IMR-90 (cell line): Measurements from ENCODE around the gene MLST8. TPM values are rescaled to one million over a fixed set of nuclear protein-coding genes. Genes with fewer than 3 reads are reported as not detected.

Experiments
- ATAC-seq: fragments of 200-7000 bp; cut with Tn5 transposase; 2 replicates; pipeline ENCODE4 v1.9.1; 2020; ENCODE audit warnings: low read depth, mild to moderate bottlenecking, moderate library complexity
- BruUV-seq: library from RNA; stranded (reverse); fragments of 400-500 nt; replicated peaks from 2 replicates; lab custom pipeline; 2021; lab: Mats Ljungman, UMichigan
- CTCF ChIA-PET: fragments of 300-600 bp; formaldehyde crosslinking; extraction: SDS; loops from one replicate; lab custom pipeline; 2021; ENCODE audit warnings: antibody characterized with exemption; lab: Yijun Ruan, JAX
- POLR2A ChIA-PET: fragments of 300-600 bp; sonication (Branson Sonifier 250); formaldehyde crosslinking; loops from one replicate; lab custom pipeline; 2022; ENCODE audit warnings: antibody characterized with exemption; ENCODE audit not compliant: unreplicated experiment; lab: Charles Lee
- DNase-seq: peaks from one replicate; pipeline ENCODE4 v3.0.0; 2013
- H2AFZ ChIP-seq: replicated peaks from 2 replicates; pipeline ENCODE3; 2013; ENCODE audit warnings: low read length, mild to moderate bottlenecking; ENCODE audit not compliant: poor library complexity
- H2AK5ac ChIP-seq: 2 replicates; pipeline ENCODE4 v1.6.1; 2013; ENCODE audit warnings: low read depth, low read length, inconsistent platforms
- H2AK9ac ChIP-seq: replicated peaks from 2 replicates; pipeline ENCODE3; 2013; ENCODE audit warnings: mild to moderate bottlenecking, low read depth, low read length, moderate library complexity; ENCODE audit not compliant: poor library complexity
- H2BK120ac ChIP-seq: 2 replicates; pipeline ENCODE4 v1.6.1; 2013; ENCODE audit warnings: low read depth, low read length, inconsistent platforms
- H2BK15ac ChIP-seq: 3 replicates; pipeline ENCODE4 v1.6.1; 2013; ENCODE audit warnings: low read depth, low read length, inconsistent platforms
- H2BK20ac ChIP-seq: 2 replicates; pipeline ENCODE4 v1.6.1; 2013; ENCODE audit warnings: low read depth, mild to moderate bottlenecking, inconsistent platforms, low read length, moderate library complexity
- H2BK5ac ChIP-seq: 2 replicates; pipeline ENCODE4 v1.6.1; 2013; ENCODE audit warnings: mild to moderate bottlenecking, low read depth, low read length, inconsistent platforms; ENCODE audit not compliant: poor library complexity, severe bottlenecking
- H3K14ac ChIP-seq: replicated peaks from 2 replicates; pipeline ENCODE4 v1.6.1; 2013; ENCODE audit warnings: low read depth, low read length, inconsistent platforms
- H3K18ac ChIP-seq: 2 replicates; pipeline ENCODE4 v1.6.1; 2013; ENCODE audit warnings: low read depth, low read length, control low read depth
- H3K23ac ChIP-seq: 2 replicates; pipeline ENCODE4 v1.6.1; 2013; ENCODE audit warnings: low read depth, low read length, inconsistent platforms
- H3K27ac ChIP-seq: 2 replicates; pipeline ENCODE4 v1.5.1; 2013; ENCODE audit warnings: mild to moderate bottlenecking, control low read depth, low read length; ENCODE audit not compliant: insufficient read depth
- H3K27me3 ChIP-seq: 2 replicates; pipeline ENCODE4 v1.6.1; 2013; ENCODE audit warnings: low read length; ENCODE audit not compliant: control insufficient read depth, insufficient read depth
- H3K36me3 ChIP-seq: 2 replicates; pipeline ENCODE4 v1.6.1; 2013; ENCODE audit warnings: low read length, mixed read lengths; ENCODE audit not compliant: control insufficient read depth, insufficient read depth
- H3K4ac ChIP-seq: 2 replicates; pipeline ENCODE4 v1.6.1; 2013; ENCODE audit warnings: low read depth, low read length, inconsistent platforms
- H3K4me1 ChIP-seq: 2 replicates; pipeline ENCODE4 v1.6.1; 2013; ENCODE audit warnings: low read length, mixed read lengths; ENCODE audit not compliant: control insufficient read depth, insufficient read depth
- H3K4me2 ChIP-seq: 2 replicates; pipeline ENCODE4 v1.6.1; 2013; ENCODE audit warnings: low read depth, mild to moderate bottlenecking, control low read depth, low read length, moderate library complexity
- H3K4me3 ChIP-seq: 2 replicates; pipeline ENCODE4 v1.5.1; 2013; ENCODE audit warnings: low read depth, mild to moderate bottlenecking, control low read depth, low read length, moderate library complexity; ENCODE audit not compliant: insufficient read depth
- H3K56ac ChIP-seq: 2 replicates; pipeline ENCODE4 v1.6.1; 2013; ENCODE audit warnings: low read length, inconsistent platforms; ENCODE audit not compliant: insufficient read depth; ENCODE audit errors: extremely low read depth
- H3K79me1 ChIP-seq, 2 experiments: 2 replicates each; pipeline ENCODE4 v1.6.1; 2013; ENCODE audit warnings: low read length in 2 of 2, inconsistent platforms in 1 of 2, low read depth in 1 of 2
- H3K9ac ChIP-seq: 2 replicates; pipeline ENCODE4 v1.6.1; 2013; ENCODE audit warnings: low read depth, low read length, control low read depth
- H3K9me1 ChIP-seq: 2 replicates; pipeline ENCODE4 v1.6.1; 2013; ENCODE audit warnings: low read length, inconsistent platforms; ENCODE audit not compliant: insufficient read depth
- H3K9me3 ChIP-seq: 2 replicates; pipeline ENCODE4 v1.6.1; 2013; ENCODE audit warnings: low read length; ENCODE audit not compliant: control insufficient read depth, insufficient read depth
- H4K20me1 ChIP-seq: 2 replicates; pipeline ENCODE4 v1.6.1; 2013; ENCODE audit warnings: low read length, inconsistent platforms; ENCODE audit not compliant: insufficient read depth
- H4K5ac ChIP-seq: 2 replicates; pipeline ENCODE4 v1.6.1; 2013; ENCODE audit warnings: mild to moderate bottlenecking, low read depth, low read length, control low read depth
- H4K8ac ChIP-seq, 2 experiments: 2 replicates each; pipeline ENCODE4 v1.6.1; 2013; ENCODE audit warnings: low read depth in 2 of 2, low read length in 2 of 2, control low read depth in 1 of 2, inconsistent platforms in 1 of 2
- H4K91ac ChIP-seq: 2 replicates; pipeline ENCODE4 v1.6.1; 2013; ENCODE audit warnings: low read depth, low read length, inconsistent platforms; ENCODE audit not compliant: insufficient read depth
- CEBPB ChIP-seq: IDR thresholded peaks from 2 replicates; pipeline ENCODE4 v1.6.1; 2012; ENCODE audit warnings: low read depth, low read length, improper control_type of control experiment
- MAFK ChIP-seq: IDR thresholded peaks from 2 replicates; pipeline ENCODE4 v1.6.1; 2012; ENCODE audit warnings: low read depth, low read length, improper control_type of control experiment
- MAZ ChIP-seq: IDR thresholded peaks from 2 replicates; pipeline ENCODE4 v1.6.1; 2012; ENCODE audit warnings: low read depth, mild to moderate bottlenecking, low read length, improper control_type of control experiment, moderate library complexity, borderline replicate concordance
- POLR2A ChIP-seq: IDR thresholded peaks from 2 replicates; pipeline ENCODE4 v1.6.1; 2012; ENCODE audit warnings: mild to moderate bottlenecking, low read depth, low read length
- RAD21 ChIP-seq: IDR thresholded peaks from 2 replicates; pipeline ENCODE4 v1.6.1; 2012; ENCODE audit warnings: low read length, improper control_type of control experiment
- RFX5 ChIP-seq: IDR thresholded peaks from 2 replicates; pipeline ENCODE4 v1.8.0; 2012; ENCODE audit warnings: low read depth, mild to moderate bottlenecking, low read length, moderate library complexity
- WGBS, 2 experiments: methylation state at CpG; one replicate each; pipeline versions ENCODE4 v1.1.5 to v1.1.7; 2013; ENCODE audit warnings: missing lambda C conversion rate in 2 of 2; ENCODE audit not compliant: insufficient read length in 1 of 2; ENCODE audit errors: extremely low coverage in 2 of 2; 5-methylcytosine and 5-hydroxymethylcytosine counted together
- dilution Hi-C: fragments of 300-500 bp; cut with HindIII; formaldehyde crosslinking; loops from one replicate; pipeline ENCODE4 v1.14.3; 2018; ENCODE audit warnings: low sequenced_read_pairs; ENCODE audit not compliant: unreplicated experiment
- in situ Hi-C: fragments of 300-500 bp; cut with MboI; formaldehyde crosslinking; loops from 3 replicates; pipeline ENCODE4 v1.14.3; 2019; ENCODE audit warnings: low sequenced_read_pairs, inconsistent platforms, mixed read lengths
- intact Hi-C: fragments of 100-400 bp; cut with micrococcal nuclease; formaldehyde crosslinking; loops from 2 replicates; pipeline ENCODE4 v1.10.0; 2022
- polyA plus RNA-seq, 3 experiments: library from polyadenylated mRNA; depleted of rRNA; stranded (reverse); fragments of >200 nt; gene quantifications; 2 replicates each; pipeline ENCODE4 v1.2.3, GENCODE V29; 2012; ENCODE audit warnings: low replicate concordance in 1 of 3
- total RNA-seq: library from RNA; depleted of rRNA; stranded (reverse); fragments of >200 nt; gene quantifications from 2 replicates; pipeline ENCODE4 v1.2.3, GENCODE V29; 2012

MLST8 gene
- total and polyA plus RNA-seq, 2 of the 4 experiments (the other 2 are of a cell fraction), result 34.4 to 93.7 TPM

DNA sequence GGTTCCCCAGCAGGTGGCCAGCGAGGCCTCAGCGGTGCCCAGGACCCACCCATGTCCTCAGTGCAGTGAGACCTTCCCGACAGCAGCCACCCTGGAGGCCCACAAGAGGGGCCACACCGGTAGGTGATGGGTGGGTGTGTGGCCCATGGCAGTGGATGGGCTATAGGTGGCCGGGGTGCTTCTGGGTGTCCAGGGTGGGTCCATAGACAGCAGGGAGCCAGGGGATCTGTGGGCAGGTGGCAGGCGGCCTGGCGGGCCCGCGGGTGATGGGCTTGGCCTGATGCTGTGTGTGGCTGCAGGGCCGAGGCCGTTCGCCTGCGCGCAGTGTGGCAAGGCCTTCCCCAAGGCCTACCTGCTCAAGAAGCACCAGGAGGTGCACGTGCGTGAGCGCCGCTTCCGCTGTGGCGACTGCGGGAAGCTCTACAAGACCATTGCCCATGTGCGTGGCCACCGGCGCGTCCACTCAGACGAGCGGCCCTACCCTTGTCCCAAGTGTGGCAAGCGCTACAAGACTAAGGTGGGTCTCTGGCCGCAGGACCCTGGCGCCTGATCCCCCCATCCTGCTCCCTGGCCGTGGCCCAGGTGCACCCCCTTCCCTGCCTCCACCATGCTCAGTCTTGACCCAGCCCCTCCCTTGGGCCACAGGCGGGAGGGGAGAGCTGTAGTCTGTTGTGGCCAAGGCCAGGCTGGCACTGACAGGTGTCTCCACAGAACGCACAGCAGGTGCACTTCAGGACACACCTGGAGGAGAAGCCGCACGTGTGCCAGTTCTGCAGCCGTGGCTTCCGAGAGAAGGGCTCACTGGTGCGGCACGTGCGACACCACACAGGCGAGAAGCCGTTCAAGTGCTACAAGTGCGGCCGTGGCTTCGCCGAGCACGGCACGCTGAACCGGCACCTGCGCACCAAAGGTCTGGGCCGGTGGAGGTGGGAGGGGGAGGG, 28.9 kb downstream of the MLST8 start:
- H4K91ac ChIP-seq, result no peak overlapping the region
- H4K8ac ChIP-seq, result no peak overlapping the region
- H3K56ac ChIP-seq, result no peak overlapping the region
- peaks cover 9% of the 10 kb centered on the region for H3K27me3 ChIP-seq
- H3K4me1 ChIP-seq, result peaks cover 5% of the 10 kb centered on the region; the same call in 1 of the 2 replicates
- no peak overlapping the region for H3K4me3 ChIP-seq
- H3K4me2 ChIP-seq, result no peak overlapping the region
- no peak overlapping the region for H2AK9ac ChIP-seq
- ATAC-seq, result no peak
- BruUV-seq, result no TSS peak
- no peak overlapping the region for H2BK5ac ChIP-seq
- no peaks in the 10 kb centered on the region for H3K9me1 ChIP-seq
- no peak overlapping the region for H3K4ac ChIP-seq
- intact Hi-C loops (no loop called here), dilution Hi-C loops (no loop called here), in situ Hi-C loops (no loop called here)
- no peak overlapping the region for H2BK120ac ChIP-seq
- CTCF ChIA-PET, result no interaction called here
- H2BK15ac ChIP-seq, result no peak overlapping the region
- H3K9ac ChIP-seq, result no peak overlapping the region
- TF ChIP-seq CEBPB (no peak), RFX5 (no peak), POLR2A (no peak), RAD21 (no peak), MAFK (no peak), MAZ (no peak)
- no peak overlapping the region for H3K14ac ChIP-seq
- no peak overlapping the region for H2AFZ ChIP-seq
- peaks cover 0 to 4% of the 10 kb centered on the region in 2 experiments; a peak in 2 of 4 replicates for H3K79me1 ChIP-seq
- no peak overlapping the region for H3K18ac ChIP-seq
- H3K9me3 ChIP-seq, result no peaks in the 10 kb centered on the region
- H2AK5ac ChIP-seq, result no peak overlapping the region
- H4K20me1 ChIP-seq, result peaks cover 18% of the 10 kb centered on the region
- POLR2A ChIA-PET, result no interaction called here
- H3K36me3 ChIP-seq, result peaks cover 54% of the 10 kb centered on the region
- H3K27ac ChIP-seq, result no peak overlapping the region
- H3K23ac ChIP-seq, result no peak overlapping the region
- H4K5ac ChIP-seq, result no peak overlapping the region
- no peak for DNase-seq
- no peak overlapping the region for H2BK20ac ChIP-seq
- 97% methylated on average over 17 of the region's 51 CpGs; no CpG with 5 or more reads in 1 of the 2 experiments for WGBS, 2 experiments
